IMR-90 (cell line): ENCODE measurements around the gene PLIN4. TPM values are rescaled to one million over a fixed set of nuclear protein-coding genes. Genes with fewer than 3 reads are reported as not detected.

Source experiments
- CTCF ChIP-seq: conservative IDR thresholded peaks from 2 replicates; pipeline ENCODE4 v1.5.1; 2012; ENCODE audit warnings: mild to moderate bottlenecking, low read depth, low read length, improper control_type of control experiment
- RAD21 ChIP-seq: IDR thresholded peaks from 2 replicates; pipeline ENCODE4 v1.6.1; 2012; ENCODE audit warnings: low read length, improper control_type of control experiment
- RCOR1 ChIP-seq: IDR thresholded peaks from 2 replicates; pipeline ENCODE4 v1.6.1; 2012; ENCODE audit warnings: mild to moderate bottlenecking, low read length, improper control_type of control experiment; ENCODE audit not compliant: insufficient replicate concordance
- RFX5 ChIP-seq: IDR thresholded peaks from 2 replicates; pipeline ENCODE4 v1.8.0; 2012; ENCODE audit warnings: low read depth, mild to moderate bottlenecking, low read length, moderate library complexity
- SMC3 ChIP-seq: fragments of 150-350 bp; IDR thresholded peaks from 2 replicates; pipeline ENCODE4 v1.6.1; 2016; ENCODE audit warnings: low read depth, mild to moderate bottlenecking, antibody characterized with exemption, low read length, moderate library complexity
- polyA plus RNA-seq, 3 experiments: library from polyadenylated mRNA; depleted of rRNA; stranded (reverse); fragments of >200 nt; gene quantifications; 2 replicates each; pipeline ENCODE4 v1.2.3, GENCODE V29; 2012; ENCODE audit warnings: low replicate concordance in 1 of 3
- total RNA-seq: library from RNA; depleted of rRNA; stranded (reverse); fragments of >200 nt; gene quantifications from 2 replicates; pipeline ENCODE4 v1.2.3, GENCODE V29; 2012

Gene PLIN4
- total and polyA plus RNA-seq, 2 of the 4 experiments (the other 2 are of a cell fraction), result under 0.01 to 0.09 TPM

- no peak for TF ChIP-seq SMC3
- no peak for TF ChIP-seq RCOR1
- TF ChIP-seq RFX5, result no peak
- no peak for TF ChIP-seq RAD21
- TF ChIP-seq CTCF, result no peak
These were observed 60.5 kb downstream of the PLIN4 start, which contains the start of gene UBXN6 (continued) for GRCh38 chr19:4457654-4458395.
